K562 (cell line): Measurements from ENCODE around the gene RASGRP4. TPM values are rescaled to one million over a fixed set of nuclear protein-coding genes. Genes with fewer than 3 reads are reported as not detected.
A peak's percentile ranks its signal among the peaks of the same experiment; 100 is the strongest.

Experiments
- ATAC-seq: fragments of 200-7000 bp; cut with Tn5 transposase; 3 replicates; pipeline ENCODE4 v1.9.1; 2020; ENCODE audit warnings: moderate library complexity
- BruUV-seq: library from RNA; stranded (reverse); fragments of 400-500 nt; replicated peaks from 2 replicates; lab custom pipeline; 2021; lab: Mats Ljungman, UMichigan
- CTCF ChIA-PET: fragments of 300-600 bp; formaldehyde crosslinking; extraction: SDS; loops from one replicate; lab custom pipeline; 2021; ENCODE audit warnings: low intra/inter-chr PET ratio; lab: Yijun Ruan, JAX
- POLR2A ChIA-PET: fragments of 300-600, 350-650 bp; sonication (Branson Sonifier 250); formaldehyde crosslinking; extraction: SDS; loops from one replicate; lab custom pipeline; 2021; ENCODE audit warnings: antibody characterized with exemption, inconsistent platforms; lab: Yijun Ruan, JAX
- DNase-seq, 4 experiments: peaks; one replicate each; pipeline versions ENCODE4 v3.0.0 to v3.0.0-alpha.2; 2011 to 2018; ENCODE audit warnings: low spot score in 3 of 4, mixed read lengths in 3 of 4; ENCODE audit errors: extremely low read depth in 1 of 4
- FAIRE-seq: peaks from 2 replicates; lab custom pipeline; 2011; peaks lifted over from hg19 to GRCh38; lab: Jason Lieb, UNC
- H2AFZ ChIP-seq: 2 replicates; pipeline ENCODE4 v1.6.0; 2011; ENCODE audit warnings: low read depth, low read length, control low read depth, inconsistent platforms
- H3K27ac ChIP-seq: fragments of 200-600 bp; 3 replicates; pipeline ENCODE4 v1.8.0; 2011; ENCODE audit warnings: low read depth, mild to moderate bottlenecking, control low read depth, inconsistent platforms, low read length, moderate library complexity, mixed read lengths; ENCODE audit errors: extremely low read depth
- H3K27me3 ChIP-seq, 2 experiments: fragments of 300-600 bp in 1 of 2; 2 replicates in 1 of 2; 3 replicates in 1 of 2; pipeline versions ENCODE4 v1.6.0 to v1.8.0; 2011; ENCODE audit warnings: inconsistent platforms in 2 of 2, low read length in 2 of 2, mild to moderate bottlenecking in 1 of 2, mixed read lengths in 1 of 2, moderate library complexity in 1 of 2; ENCODE audit not compliant: control insufficient read depth in 2 of 2, insufficient read depth in 2 of 2
- H3K36me3 ChIP-seq: fragments of 300-600 bp; 3 replicates; pipeline ENCODE4 v1.8.0; 2011; ENCODE audit warnings: mild to moderate bottlenecking, low read length, inconsistent platforms; ENCODE audit not compliant: control insufficient read depth, insufficient read depth
- H3K4me1 ChIP-seq, 2 experiments: fragments of 200-600 bp in 1 of 2; replicated peaks in 1 of 2; 2 replicates in 1 of 2; 3 replicates in 1 of 2; pipeline versions ENCODE4 v1.5.1 to v1.8.0; 2011; ENCODE audit warnings: inconsistent platforms in 2 of 2, low read length in 2 of 2, mild to moderate bottlenecking in 1 of 2, mixed read lengths in 1 of 2, moderate library complexity in 1 of 2; ENCODE audit not compliant: control insufficient read depth in 2 of 2, insufficient read depth in 2 of 2
- H3K4me2 ChIP-seq: 2 replicates; pipeline ENCODE4 v1.6.1; 2011; ENCODE audit warnings: low read length, control low read depth, inconsistent platforms, mixed read lengths; ENCODE audit not compliant: insufficient read depth
- H3K4me3 ChIP-seq: fragments of 200-600 bp; sonication (generic), shearing (Covaris generic); 2 replicates; pipeline ENCODE4 v1.5.1; 2016; ENCODE audit warnings: control low read depth, inconsistent platforms
- H3K79me2 ChIP-seq: fragments of 200-600 bp; 3 replicates; pipeline ENCODE4 v1.8.0; 2011; ENCODE audit warnings: low read length, inconsistent platforms; ENCODE audit not compliant: control insufficient read depth, insufficient read depth
- H3K9ac ChIP-seq, 2 experiments: 2 replicates each; pipeline versions ENCODE4 v1.6.0 to v1.6.1; 2011; ENCODE audit warnings: low read depth in 2 of 2, low read length in 2 of 2, control low read depth in 1 of 2, inconsistent platforms in 1 of 2, mild to moderate bottlenecking in 1 of 2, mixed read lengths in 1 of 2; ENCODE audit not compliant: insufficient read depth in 1 of 2
- H3K9me1 ChIP-seq: one replicate; pipeline ENCODE4 v1.6.0; 2011; ENCODE audit warnings: inconsistent platforms, mild to moderate bottlenecking, low read length, moderate library complexity; ENCODE audit not compliant: control insufficient read depth, insufficient read depth
- H3K9me3 ChIP-seq: replicated peaks from 2 replicates; pipeline ENCODE4 v1.5.1; 2011; ENCODE audit warnings: low read depth, low read length, inconsistent platforms; ENCODE audit not compliant: control insufficient read depth, insufficient read depth
- H4K20me1 ChIP-seq: replicated peaks from 2 replicates; pipeline ENCODE4 v1.6.1; 2011; ENCODE audit warnings: low read length, inconsistent platforms, mixed read lengths; ENCODE audit not compliant: control insufficient read depth, insufficient read depth
- ATF4 ChIP-seq: fragments of 450-650 bp; formaldehyde crosslinking; IDR thresholded peaks from 2 replicates; pipeline ENCODE4 v1.4.0; 2022; ENCODE audit warnings: mild to moderate bottlenecking, moderate library complexity
- CBFA2T3 ChIP-seq: fragments of 450-650 bp; IDR thresholded peaks from 2 replicates; pipeline ENCODE4 v1.6.1; 2017
- CREB3 ChIP-seq: fragments of 450-650 bp; conservative IDR thresholded peaks from 2 replicates; pipeline ENCODE4 v1.6.1; 2016; ENCODE audit warnings: missing genetic modification characterization, low read depth, mild to moderate bottlenecking, missing compliant biosample characterization, moderate library complexity
- FOXJ2 ChIP-seq: fragments of 200-800 bp; sonication (Bioruptor generic); IDR thresholded peaks from 2 replicates; pipeline ENCODE4 v1.6.1; 2016; ENCODE audit warnings: missing genetic modification characterization, missing compliant biosample characterization
- GABPB2 ChIP-seq: fragments of 250-450 bp; sonication (Bioruptor Pico); conservative IDR thresholded peaks from 2 replicates; pipeline ENCODE4 v1.5.1; 2021; ENCODE audit warnings: mild to moderate bottlenecking
- ID3 ChIP-seq, 2 experiments: fragments of 250-450 bp in 1 of 2; fragments of 450-650 bp in 1 of 2; sonication (Bioruptor Pico) in 1 of 2; IDR thresholded peaks; 2 replicates each; pipeline versions ENCODE4 v1.6.1 to v1.8.0; 2016 to 2021; ENCODE audit warnings: mild to moderate bottlenecking in 2 of 2, moderate library complexity in 2 of 2, missing compliant biosample characterization in 1 of 2, missing genetic modification characterization in 1 of 2
- POLR2B ChIP-seq: fragments of 450-650 bp; IDR thresholded peaks from 2 replicates; pipeline ENCODE4 v1.6.1; 2018; ENCODE audit warnings: low read depth; ENCODE audit not compliant: partially characterized antibody
- TFAP4 ChIP-seq: sonication (generic); formaldehyde crosslinking; IDR thresholded peaks from 2 replicates; pipeline ENCODE4 v1.8.0; 2022; ENCODE audit warnings: missing genetic modification reagents, mild to moderate bottlenecking, moderate library complexity, borderline replicate concordance
- TRIM28 ChIP-seq: fragments of 450-650 bp; IDR thresholded peaks from 2 replicates; pipeline ENCODE4 v1.6.1; 2017
- WGBS: fragments of 100-300 bp; shearing (Covaris generic); methylation state at CpG from one replicate; pipeline ENCODE4 v1.1.6; 2016; ENCODE audit warnings: low coverage, mixed read lengths; ENCODE audit not compliant: insufficient coverage; ENCODE audit errors: missing lambda C conversion rate; 5-methylcytosine and 5-hydroxymethylcytosine counted together
- in situ Hi-C: fragments of 300-500 bp; cut with MboI; formaldehyde crosslinking; loops from 4 replicates; pipeline ENCODE4 v1.15.0; 2018; ENCODE audit warnings: inconsistent platforms, mixed read lengths
- intact Hi-C: fragments of 100-400 bp; cut with micrococcal nuclease; formaldehyde crosslinking; loops from 2 replicates; pipeline ENCODE4 v1.14.2; 2022
- polyA plus RNA-seq, 8 experiments: library from polyadenylated mRNA; depleted of rRNA in 4 of 8; stranded (reverse) in 5 of 8; unstranded in 3 of 8; fragments of >200 nt; fragmentation: Nextera tagmentation in 2 of 8; fragmentation: Illumina TruSeq in 1 of 8; extraction: Ambion mirVana in 2 of 8; extraction: Trizol in 1 of 8; gene quantifications; 2 replicates each; pipeline versions ENCODE4 v1.2.1 to v1.2.3, GENCODE V29; 2011 to 2014; ENCODE audit warnings: inconsistent platforms in 1 of 8, missing spikeins in 1 of 8
- total RNA-seq, 7 experiments: library from RNA; depleted of rRNA in 6 of 7; stranded (reverse); fragments of >200 nt in 6 of 7; fragmentation: Illumina TruSeq in 2 of 7; extraction: Trizol in 2 of 7; gene quantifications; 2 replicates each; pipeline versions ENCODE4 v1.2.1 to v1.2.3, GENCODE V29; 2011 to 2021; ENCODE audit warnings: low replicate concordance in 1 of 7
- TF ChIP-seq, protein P1 (sequence below): fragments of 450-650 bp; IDR thresholded peaks from 2 replicates; pipeline ENCODE4 v1.6.1; 2016; ENCODE audit warnings: borderline replicate concordance

RASGRP4 gene
- total and polyA plus RNA-seq, 9 of the 15 experiments (the other 6 are each of a cell fraction or from before 2014, with no cell fraction given) = 0.39 to 4.6 (median 3.8) TPM

- TF ChIP-seq ATF4 (CRISPR knock-in tag) = no peak
Measured at GRCh38 chr19:38385057-38385803, 40.8 kb downstream of the RASGRP4 start (continued).

DNA sequence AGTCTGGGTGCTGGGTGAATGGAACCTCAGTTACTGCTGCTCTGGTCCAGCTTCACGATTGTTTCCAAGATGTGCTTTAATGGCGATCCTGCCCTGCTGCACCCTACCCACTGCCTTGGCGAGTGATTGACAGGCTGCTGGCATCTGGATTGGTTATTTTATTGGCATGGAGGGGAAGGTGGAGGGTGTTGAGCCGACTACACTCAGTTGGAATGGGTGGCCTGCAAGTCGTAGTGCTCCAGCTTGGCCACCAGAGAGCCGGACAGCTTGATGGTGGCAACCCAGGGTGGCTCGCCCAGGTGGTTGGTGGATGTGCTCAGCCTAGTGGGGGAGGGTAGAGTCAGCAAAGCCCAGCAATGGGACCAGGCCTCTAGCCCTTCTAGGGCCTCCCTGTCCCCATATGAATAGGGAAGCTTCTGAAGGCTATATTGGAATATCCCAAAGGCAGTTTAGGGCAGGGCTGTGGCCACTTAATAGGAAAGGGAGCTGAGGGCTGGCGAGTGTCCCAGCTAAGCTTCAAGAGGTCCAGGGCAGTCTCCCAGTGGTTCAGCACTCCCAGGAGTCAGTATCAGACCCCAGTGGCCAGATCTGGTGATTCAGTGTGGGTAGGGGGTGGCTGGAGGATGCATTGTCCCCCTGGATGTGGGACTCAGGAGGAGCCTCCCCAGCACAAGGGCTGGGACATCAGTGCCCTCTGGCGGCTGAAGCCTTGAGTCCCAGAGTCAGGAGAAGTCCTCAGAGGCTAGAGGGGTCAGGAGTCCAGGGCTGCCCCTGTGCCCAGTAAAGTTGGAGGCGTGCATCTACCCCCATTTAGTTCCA is 41.6 kb downstream of the RASGRP4 start:
- 0 out of 4 replicates have a peak overlapping the region, but pooled peaks of 1 of the 2 experiments have one; percentile 6 for H3K9ac ChIP-seq
- ATAC-seq (peak; percentile 56), FAIRE-seq (peak; percentile 76), DNase-seq (peak; percentile 39 to 63 (median 52))
- H3K4me2 ChIP-seq = no peak overlapping the region
- ChIA-PET POLR2A (interaction anchor here (0.5 to 2.6 kb wide), 10 partner anchors 8 to 467 kb away, joined by 3 to 28 read pairs (median 4); partner anchors contain the start of gene PSMD8), CTCF (interaction anchor here (0.6 to 1.1 kb wide), 4 partner anchors 141 to 262 kb away, joined by 3 to 4 read pairs (median 3); no protein-coding TSS in a partner anchor)
- in situ Hi-C loops (no loop called here), intact Hi-C loops (loop anchor here (5.0 kb wide), 2 partner anchors 47 to 142 kb away; partner anchors contain the start of gene CATSPERG)
- BruUV-seq = no TSS peak
- H4K20me1 ChIP-seq = peaks cover 3% of the 10 kb centered on the region; the same call in 1 of the 2 replicates
- H3K9me3 ChIP-seq = no peaks in the 10 kb centered on the region
- peaks cover 3% of the 10 kb centered on the region for H3K9me1 ChIP-seq
- H3K4me1 ChIP-seq = peaks cover 2 to 43% of the 10 kb centered on the region in 2 experiments; a peak in 3 of 5 replicates
- no peak overlapping the region for H3K4me3 ChIP-seq
- H3K36me3 ChIP-seq = peaks cover 69% of the 10 kb centered on the region
- H3K79me2 ChIP-seq = peaks cover 5% of the 10 kb centered on the region; the same call in 2 of the 3 replicates
- no peak overlapping the region for H3K27ac ChIP-seq
- WGBS = 77% methylated on average over 10 of the region's 10 CpGs
- no peaks in the 10 kb centered on the region for H3K27me3 ChIP-seq
- no peak overlapping the region for H2AFZ ChIP-seq
- TF ChIP-seq, protein P1, sequence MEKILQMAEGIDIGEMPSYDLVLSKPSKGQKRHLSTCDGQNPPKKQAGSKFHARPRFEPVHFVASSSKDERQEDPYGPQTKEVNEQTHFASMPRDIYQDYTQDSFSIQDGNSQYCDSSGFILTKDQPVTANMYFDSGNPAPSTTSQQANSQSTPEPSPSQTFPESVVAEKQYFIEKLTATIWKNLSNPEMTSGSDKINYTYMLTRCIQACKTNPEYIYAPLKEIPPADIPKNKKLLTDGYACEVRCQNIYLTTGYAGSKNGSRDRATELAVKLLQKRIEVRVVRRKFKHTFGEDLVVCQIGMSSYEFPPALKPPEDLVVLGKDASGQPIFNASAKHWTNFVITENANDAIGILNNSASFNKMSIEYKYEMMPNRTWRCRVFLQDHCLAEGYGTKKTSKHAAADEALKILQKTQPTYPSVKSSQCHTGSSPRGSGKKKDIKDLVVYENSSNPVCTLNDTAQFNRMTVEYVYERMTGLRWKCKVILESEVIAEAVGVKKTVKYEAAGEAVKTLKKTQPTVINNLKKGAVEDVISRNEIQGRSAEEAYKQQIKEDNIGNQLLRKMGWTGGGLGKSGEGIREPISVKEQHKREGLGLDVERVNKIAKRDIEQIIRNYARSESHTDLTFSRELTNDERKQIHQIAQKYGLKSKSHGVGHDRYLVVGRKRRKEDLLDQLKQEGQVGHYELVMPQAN = no peak
- TF ChIP-seq ID3 (CRISPR knock-in tag; IDR thresholded peaks at IDR 0.05) = no peak
- TF ChIP-seq ID3 (tag; IDR thresholded peaks at IDR 0.05) = no peak
- no peak for TF ChIP-seq FOXJ2 (tag)
- TF ChIP-seq POLR2B = peak; percentile 31
- TF ChIP-seq TFAP4 (CRISPR knock-in tag) = peak; percentile 39; the same call in 1 of the 2 replicates
- TF ChIP-seq CBFA2T3 = no peak
- TF ChIP-seq GABPB2 (CRISPR knock-in tag) = no peak
- no peak for TF ChIP-seq TRIM28
- no peak for TF ChIP-seq CREB3
